Measurements from ENCODE around the gene FAM168A. TPM values are rescaled to one million over a fixed set of nuclear protein-coding genes. Genes with fewer than 3 reads are reported as not detected.

FAM168A gene
- total RNA-seq, 1 experiment from 2014 or later, result 30.4 TPM

DNA sequence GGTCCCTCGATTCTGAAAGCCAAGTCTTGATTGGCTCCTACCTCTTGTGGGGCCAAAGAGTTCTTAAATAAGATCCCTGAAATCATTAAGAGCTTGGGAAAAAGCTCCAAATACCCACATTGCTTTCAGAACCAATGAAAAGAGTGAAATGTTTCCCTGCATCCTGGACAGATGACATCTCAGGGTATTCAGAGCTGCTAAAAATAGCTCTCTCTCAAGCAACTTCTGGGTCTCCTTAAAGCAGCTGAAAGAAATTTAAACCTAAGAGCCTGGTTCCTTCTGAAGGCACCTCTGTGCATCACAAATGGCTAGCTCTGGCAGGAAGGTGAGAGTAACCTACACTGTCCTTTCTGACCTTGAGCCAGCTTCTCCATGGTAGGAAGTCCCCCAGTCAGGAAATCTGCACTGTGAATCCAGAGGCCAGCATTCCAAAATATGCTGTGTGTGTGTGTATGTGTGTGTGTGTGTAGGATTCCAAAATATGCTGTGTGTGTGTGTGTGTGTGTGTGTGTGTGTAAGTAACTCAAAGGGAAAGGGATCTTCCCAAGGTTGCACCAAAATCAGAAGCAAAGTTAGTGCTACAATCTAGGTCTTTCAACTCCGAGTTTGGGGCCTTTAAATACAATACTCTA is 171.6 kb downstream of the FAM168A start:
- Mint-ChIP-seq H3K27me3 (ENCODE audit: unreplicated experiment) (no peaks in the 10 kb centered on the region), H3K9me3 (ENCODE audit: low read depth, unreplicated experiment) (no peaks in the 10 kb centered on the region), H3K4me1 (ENCODE audit: low read depth, unreplicated experiment) (no peaks in the 10 kb centered on the region), H3K27ac (ENCODE audit: unreplicated experiment) (no peak overlapping the region), H3K36me3 (ENCODE audit: insufficient read depth, unreplicated experiment) (no peaks in the 10 kb centered on the region), H3K4me3 (ENCODE audit: low read depth, unreplicated experiment) (no peak overlapping the region)
- no peak for TF ChIP-seq CTCF (IDR thresholded peaks at IDR 0.05; ENCODE audit: unreplicated experiment)
- no TSS peak for BruUV-seq (replicated peaks)
- CTCF ChIA-PET, result no interaction called here
- DNase-seq, result no peak
- intact Hi-C loops (cut with micrococcal nuclease; ENCODE audit: unreplicated experiment), result no loop called here

DNA sequence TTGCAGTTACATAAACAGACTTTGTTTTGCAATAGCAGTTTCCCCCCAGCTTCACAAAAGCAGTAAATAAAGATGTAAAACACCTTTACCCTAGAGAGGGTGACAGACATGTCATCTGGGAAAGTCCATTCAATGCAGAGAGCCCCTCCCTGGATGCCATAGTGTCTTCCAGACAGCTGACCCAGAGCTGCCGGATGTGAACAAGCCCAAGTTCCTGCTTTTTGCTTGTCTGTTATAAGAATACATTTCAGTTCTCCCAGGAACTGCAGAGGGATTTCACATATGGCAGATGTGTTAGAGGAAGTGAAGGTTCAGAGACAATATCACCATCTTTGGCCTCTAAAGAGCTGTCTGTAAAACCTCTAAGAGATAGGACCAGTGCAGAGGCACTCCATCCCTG is 172.8 kb downstream of the FAM168A start:
- no peak for DNase-seq
- TF ChIP-seq CTCF (IDR thresholded peaks at IDR 0.05; ENCODE audit: unreplicated experiment), result no peak
- Mint-ChIP-seq H3K9me3 (ENCODE audit: low read depth, unreplicated experiment) (no peaks in the 10 kb centered on the region), H3K4me1 (ENCODE audit: low read depth, unreplicated experiment) (no peaks in the 10 kb centered on the region), H3K27ac (ENCODE audit: unreplicated experiment) (no peak overlapping the region), H3K36me3 (ENCODE audit: insufficient read depth, unreplicated experiment) (no peaks in the 10 kb centered on the region), H3K4me3 (ENCODE audit: low read depth, unreplicated experiment) (no peak overlapping the region), H3K27me3 (ENCODE audit: unreplicated experiment) (no peaks in the 10 kb centered on the region)
- no TSS peak for BruUV-seq (replicated peaks)
- CTCF ChIA-PET, result no interaction called here
- intact Hi-C loops (cut with micrococcal nuclease; ENCODE audit: unreplicated experiment), result no loop called here

DNA sequence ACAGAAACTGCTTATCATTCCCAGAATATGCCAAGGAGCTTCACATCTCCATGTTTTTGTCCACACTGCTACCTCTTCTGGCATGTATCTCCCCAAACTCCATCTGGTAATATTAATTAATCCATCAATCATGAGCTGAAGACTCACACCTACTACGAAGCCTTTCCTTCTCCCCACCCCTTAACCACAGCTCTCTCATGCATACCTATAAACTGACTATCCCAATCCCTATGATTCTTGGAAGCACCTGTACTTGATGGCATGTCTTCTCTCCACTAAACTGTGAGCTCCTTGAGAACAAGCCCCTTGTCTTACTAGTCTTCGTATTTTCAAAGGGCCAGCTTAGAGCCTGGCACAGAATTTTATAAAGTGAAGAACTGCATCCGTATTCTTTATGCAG is 174.4 kb downstream of the FAM168A start:
- CTCF ChIA-PET, result no interaction called here
- intact Hi-C loops (cut with micrococcal nuclease; ENCODE audit: unreplicated experiment), result no loop called here
- Mint-ChIP-seq H3K36me3 (ENCODE audit: insufficient read depth, unreplicated experiment) (no peaks in the 10 kb centered on the region), H3K4me1 (ENCODE audit: low read depth, unreplicated experiment) (no peaks in the 10 kb centered on the region), H3K27me3 (ENCODE audit: unreplicated experiment) (no peaks in the 10 kb centered on the region), H3K4me3 (ENCODE audit: low read depth, unreplicated experiment) (no peak overlapping the region), H3K9me3 (ENCODE audit: low read depth, unreplicated experiment) (no peaks in the 10 kb centered on the region), H3K27ac (ENCODE audit: unreplicated experiment) (no peak overlapping the region)
- no peak for DNase-seq
- no TSS peak for BruUV-seq (replicated peaks)
- TF ChIP-seq CTCF (IDR thresholded peaks at IDR 0.05; ENCODE audit: unreplicated experiment), result no peak

DNA sequence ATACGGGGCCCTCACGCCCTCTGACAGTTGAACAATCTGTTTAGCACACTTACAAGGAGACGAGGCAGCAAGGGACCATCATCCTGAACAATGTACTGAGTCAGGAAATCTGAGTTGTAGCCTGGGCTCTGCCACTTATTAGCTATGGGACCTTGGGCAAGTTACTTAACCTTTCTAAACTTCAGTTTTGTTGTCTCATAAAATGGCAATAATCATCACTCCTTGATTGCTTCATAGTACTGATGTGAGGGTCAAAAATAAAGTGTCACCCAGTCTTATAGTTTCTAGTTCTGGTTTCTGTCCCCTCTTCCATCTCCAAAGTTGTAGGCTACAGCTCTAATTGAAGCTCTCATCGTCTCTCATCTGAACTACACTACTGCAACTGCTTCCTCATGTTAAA is 175.0 kb downstream of the FAM168A start:
- no peak for DNase-seq
- no TSS peak for BruUV-seq (replicated peaks)
- Mint-ChIP-seq H3K9me3 (ENCODE audit: low read depth, unreplicated experiment) (no peaks in the 10 kb centered on the region), H3K4me1 (ENCODE audit: low read depth, unreplicated experiment) (no peaks in the 10 kb centered on the region), H3K4me3 (ENCODE audit: low read depth, unreplicated experiment) (no peak overlapping the region), H3K36me3 (ENCODE audit: insufficient read depth, unreplicated experiment) (no peaks in the 10 kb centered on the region), H3K27ac (ENCODE audit: unreplicated experiment) (no peak overlapping the region), H3K27me3 (ENCODE audit: unreplicated experiment) (no peaks in the 10 kb centered on the region)
- CTCF ChIA-PET, result interaction anchor here (0.7 kb wide), 1 partner anchor 161 kb away, joined by 3 read pairs; no protein-coding TSS in a partner anchor
- intact Hi-C loops (cut with micrococcal nuclease; ENCODE audit: unreplicated experiment), result no loop called here
- TF ChIP-seq CTCF (IDR thresholded peaks at IDR 0.05; ENCODE audit: unreplicated experiment), result no peak

Measured in Calu3 (cell line).